A549 (cell line): ENCODE measurements around the gene BRD1.

ENCODE experiments used
- JUNB ChIP-seq: fragments of >200 bp; sonication (Bioruptor Twin); formaldehyde crosslinking; IDR thresholded peaks from 2 replicates; pipeline ENCODE4 v1.6.1; 2016
- TF ChIP-seq, protein P1 (sequence below): IDR thresholded peaks from 2 replicates; pipeline ENCODE4 v1.6.1; 2012

DNA sequence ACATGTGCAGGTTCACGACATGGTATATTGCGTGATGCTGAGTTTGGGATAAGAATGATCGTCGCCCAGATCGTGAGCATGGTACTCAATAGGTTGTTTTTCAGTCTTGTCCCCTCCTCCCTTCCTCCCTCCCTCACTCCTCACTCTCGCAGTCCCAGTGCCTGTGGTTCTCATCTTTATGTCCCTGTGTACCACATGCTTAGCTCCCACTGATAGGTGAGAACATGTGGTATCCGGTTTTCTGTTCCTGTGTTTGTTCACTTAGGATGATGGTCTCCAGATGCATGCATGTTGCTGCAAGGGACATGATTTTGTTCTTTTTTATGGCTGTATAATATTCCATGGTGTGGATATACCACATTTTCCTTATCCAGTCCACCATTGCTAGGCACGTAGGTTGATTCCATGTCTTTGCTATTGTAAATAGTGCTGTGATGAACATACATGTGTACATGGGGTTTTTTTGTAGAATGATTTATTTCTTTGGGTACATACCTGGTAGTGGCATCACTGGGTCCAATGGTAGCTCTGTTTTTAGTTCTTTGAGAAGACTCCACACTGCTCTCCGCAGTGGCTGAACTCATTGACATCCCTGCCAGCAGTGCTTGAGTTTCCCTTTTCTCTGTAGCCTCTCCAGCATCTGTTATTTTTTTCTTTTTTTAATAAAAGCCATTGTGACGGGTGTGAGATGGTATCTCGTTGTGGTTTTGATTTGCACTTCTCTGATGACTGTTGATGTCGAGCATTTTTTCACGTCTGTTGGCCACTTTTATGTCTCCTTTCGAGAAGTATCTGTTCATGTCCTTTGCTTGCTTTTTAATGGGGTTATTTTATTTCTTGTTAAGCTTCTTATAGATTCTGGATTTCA lies 42.4 kb upstream of the BRD1 start:
- TF ChIP-seq, protein P1, sequence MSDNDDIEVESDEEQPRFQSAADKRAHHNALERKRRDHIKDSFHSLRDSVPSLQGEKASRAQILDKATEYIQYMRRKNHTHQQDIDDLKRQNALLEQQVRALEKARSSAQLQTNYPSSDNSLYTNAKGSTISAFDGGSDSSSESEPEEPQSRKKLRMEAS, result no peak
- no peak for TF ChIP-seq JUNB
